Measurements from ENCODE around the gene IGF2R. TPM values are rescaled to one million over a fixed set of nuclear protein-coding genes. Genes with fewer than 3 reads are reported as not detected.

Gene IGF2R
- total and polyA plus RNA-seq, 2 of the 13 experiments (the other 11 are each of a cell fraction or from before 2014, with no cell fraction given) = 38.3 to 70.0 TPM

DNA sequence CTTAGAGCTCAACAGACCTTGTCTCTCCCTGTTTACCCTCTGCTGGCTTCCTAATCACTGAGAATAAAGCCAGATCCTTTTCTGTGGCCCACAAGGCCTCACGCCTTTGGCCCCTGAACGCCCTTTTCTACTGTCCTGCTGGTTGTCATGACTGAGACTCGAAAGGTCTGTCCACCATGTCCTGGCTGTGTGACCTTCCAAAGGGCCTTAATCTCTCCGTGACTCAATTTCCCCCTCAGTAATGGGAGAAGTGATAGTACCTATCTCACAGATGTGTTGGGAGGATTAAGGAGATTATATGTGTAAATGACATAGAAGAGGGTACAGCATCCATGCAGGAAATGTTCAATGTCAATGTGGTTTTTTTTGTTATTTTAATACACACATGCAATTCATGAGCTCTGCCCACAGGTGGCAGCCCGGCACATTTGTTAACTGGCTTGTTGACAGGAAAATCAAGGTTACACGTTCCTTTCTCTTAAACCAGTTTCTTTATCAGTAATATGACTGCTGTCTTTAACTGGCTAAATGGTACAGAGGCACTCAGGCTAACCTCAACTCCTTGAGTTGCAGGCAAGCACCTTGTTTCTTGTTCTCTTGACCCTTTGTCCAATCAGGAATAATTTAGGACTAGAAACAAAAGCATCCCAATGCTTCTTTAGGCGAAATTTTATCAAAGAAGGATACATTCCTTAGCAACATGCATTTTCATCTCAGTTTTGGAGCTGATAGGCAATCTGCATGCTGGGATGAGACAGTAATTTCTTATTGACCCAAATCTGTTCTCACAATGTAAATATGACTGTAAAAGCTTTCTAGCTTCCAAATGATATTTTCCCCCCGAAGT, 169.3 kb downstream of the IGF2R start (continued):
- TF ChIP-seq FOXK1 (CRISPR knock-in tag; IDR thresholded peaks at IDR 0.05; ENCODE audit: borderline replicate concordance, low read depth) (peak; percentile 62; the same call in 1 of the 2 replicates), MBNL3 (CRISPR knock-in tag; conservative IDR thresholded peaks at IDR 0.05) (no peak), ETV5 (CRISPR knock-in tag; IDR thresholded peaks at IDR 0.05; ENCODE audit: borderline replicate concordance) (no peak), ZNF790 (CRISPR knock-in tag; IDR thresholded peaks at IDR 0.05; ENCODE audit: borderline replicate concordance) (no peak), THRA (CRISPR knock-in tag; IDR thresholded peaks at IDR 0.05; ENCODE audit: borderline replicate concordance) (0 out of 2 replicates have a peak, but pooled peaks have one; percentile 39), TOPORS (CRISPR knock-in tag; IDR thresholded peaks at IDR 0.05) (peak; percentile 49; the same call in 1 of the 2 replicates), SNAI1 (CRISPR knock-in tag; IDR thresholded peaks at IDR 0.05; ENCODE audit: borderline replicate concordance) (0 out of 2 replicates have a peak, but pooled peaks have one; percentile 38), ARNTL (CRISPR knock-in tag; IDR thresholded peaks at IDR 0.05) (no peak), MED1 (CRISPR knock-in tag; IDR thresholded peaks at IDR 0.05) (peak; percentile 59; the same call in 1 of the 2 replicates), ZNF101 (CRISPR knock-in tag; IDR thresholded peaks at IDR 0.05; ENCODE audit: borderline replicate concordance, low read depth) (no peak), ZMYM4 (CRISPR knock-in tag; IDR thresholded peaks at IDR 0.05) (0 out of 2 replicates have a peak, but pooled peaks have one; percentile 39)

Measured in HepG2 (cell line).